ENCODE measurements around the gene ANKRD23.

ANKRD23 gene

DNA sequence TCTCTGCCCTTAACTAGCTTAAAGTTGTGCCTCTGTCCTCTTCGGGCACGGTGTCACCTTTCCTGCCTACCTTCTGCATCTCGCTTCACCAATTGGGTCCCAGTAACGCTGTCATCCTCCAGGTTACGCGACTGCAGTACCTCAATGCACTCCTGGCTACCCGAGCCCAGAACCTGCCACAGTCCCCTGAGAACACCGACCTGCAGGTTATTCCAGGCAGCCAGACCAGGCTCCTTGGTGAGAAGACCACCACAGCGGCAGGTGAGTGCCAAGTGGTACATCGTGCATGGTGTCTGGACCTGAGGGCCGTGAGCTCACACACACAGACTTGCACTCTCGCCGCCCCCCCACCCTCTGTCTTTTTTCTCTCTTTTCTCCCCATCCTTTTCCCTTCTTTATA is 14.9 kb downstream of the ANKRD23 start:
- Histone ChIP-seq H3K79me2 (ENCODE audit: control insufficient read depth, insufficient read depth, low read length, poor library complexity) (no peaks in the 10 kb centered on the region), H4K91ac (ENCODE audit: low read depth, low read length) (no peak overlapping the region), H3K79me1 (ENCODE audit: low read length) (peaks cover 3% of the 10 kb centered on the region), H3K4me1 (ENCODE audit: control insufficient read depth in 1 of 2, insufficient read depth in 2 of 2, low read length in 2 of 2) (peaks cover 13% of the 10 kb centered on the region in 2 experiments), H2BK12ac (ENCODE audit: low read length) (no peak overlapping the region), H4K8ac (ENCODE audit: low read depth, low read length) (no peak overlapping the region), H3K36me3 (ENCODE audit: control insufficient read depth in 1 of 2, insufficient read depth in 2 of 2, low read length in 2 of 2) (peaks cover 42 to 43% of the 10 kb centered on the region in 2 experiments), H4K12ac (ENCODE audit: low read depth, low read length) (no peak overlapping the region), H3K27me3 (ENCODE audit: insufficient read depth, low read length) (no peaks in the 10 kb centered on the region), H3K27ac (ENCODE audit: low read depth, low read length) (no peak overlapping the region), H3K4me3 (ENCODE audit: low read depth, low read length) (no peak overlapping the region), H3K9ac (ENCODE audit: low read length) (no peak overlapping the region), H2AK5ac (ENCODE audit: low read length) (no peak overlapping the region), H3K14ac (ENCODE audit: low read length) (no peak overlapping the region), H3K18ac (ENCODE audit: low read length) (no peak overlapping the region), H3K4ac (ENCODE audit: low read depth, low read length) (no peak overlapping the region), H3K23ac (ENCODE audit: low read length) (no peak overlapping the region), H2BK120ac (ENCODE audit: insufficient read depth, low read length, poor library complexity) (no peak overlapping the region), H2BK5ac (ENCODE audit: low read depth, low read length, poor library complexity) (no peak overlapping the region), H2AFZ (ENCODE audit: insufficient read depth, low read length, poor library complexity) (no peak overlapping the region), H3K4me2 (ENCODE audit: low read length) (no peak overlapping the region), H3K9me3 (ENCODE audit: insufficient read depth, low read depth, low read length) (peaks cover 4% of the 10 kb centered on the region)
- WGBS (ENCODE audit: extremely low coverage, insufficient coverage, insufficient read length): no CpG with 5 or more reads among the region's 13 CpGs
- no peak for DNase-seq

DNA sequence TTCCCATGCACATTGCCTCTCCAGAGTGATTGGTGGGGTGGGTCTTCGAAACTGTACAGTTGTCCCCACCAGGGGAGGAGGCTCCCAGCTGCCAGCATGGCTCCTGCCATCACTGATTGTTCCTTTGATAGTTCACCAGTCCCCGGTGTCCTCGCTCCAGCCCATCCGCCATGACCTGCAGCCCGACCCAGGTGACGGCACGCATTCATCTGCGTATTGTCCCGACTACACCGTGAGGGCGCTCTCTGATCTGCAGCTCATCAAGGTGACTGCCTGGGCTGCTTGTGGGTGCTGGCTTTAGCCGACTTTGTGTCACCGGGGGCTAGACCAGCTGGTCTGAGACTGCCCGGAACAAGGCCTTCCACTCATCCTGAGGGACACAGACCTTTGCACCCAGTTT is 15.4 kb downstream of the ANKRD23 start:
- H2BK5ac ChIP-seq (ENCODE audit: low read depth, low read length, poor library complexity): no peak overlapping the region
- no peak overlapping the region for H2AK5ac ChIP-seq (ENCODE audit: low read length)
- no peak overlapping the region for H3K23ac ChIP-seq (ENCODE audit: low read length)
- no peak for DNase-seq
- no peak overlapping the region for H3K4ac ChIP-seq (ENCODE audit: low read depth, low read length)
- H3K18ac ChIP-seq (ENCODE audit: low read length): no peak overlapping the region
- H3K4me3 ChIP-seq (ENCODE audit: low read depth, low read length): no peak overlapping the region
- no peak overlapping the region for H4K12ac ChIP-seq (ENCODE audit: low read depth, low read length)
- peaks cover 13% of the 10 kb centered on the region in 2 experiments for H3K4me1 ChIP-seq (ENCODE audit: control insufficient read depth in 1 of 2, insufficient read depth in 2 of 2, low read length in 2 of 2)
- H3K36me3 ChIP-seq (ENCODE audit: control insufficient read depth in 1 of 2, insufficient read depth in 2 of 2, low read length in 2 of 2): peaks cover 45% of the 10 kb centered on the region in 2 experiments
- no peaks in the 10 kb centered on the region for H3K79me2 ChIP-seq (ENCODE audit: control insufficient read depth, insufficient read depth, low read length, poor library complexity)
- peaks cover 3% of the 10 kb centered on the region for H3K79me1 ChIP-seq (ENCODE audit: low read length)
- peaks cover 4% of the 10 kb centered on the region for H3K9me3 ChIP-seq (ENCODE audit: insufficient read depth, low read depth, low read length)
- H4K91ac ChIP-seq (ENCODE audit: low read depth, low read length): no peak overlapping the region
- H2BK12ac ChIP-seq (ENCODE audit: low read length): no peak overlapping the region
- H2AFZ ChIP-seq (ENCODE audit: insufficient read depth, low read length, poor library complexity): no peak overlapping the region
- no peak overlapping the region for H3K9ac ChIP-seq (ENCODE audit: low read length)
- H3K27ac ChIP-seq (ENCODE audit: low read depth, low read length): no peak overlapping the region
- H2BK120ac ChIP-seq (ENCODE audit: insufficient read depth, low read length, poor library complexity): no peak overlapping the region
- H4K8ac ChIP-seq (ENCODE audit: low read depth, low read length): no peak overlapping the region
- H3K27me3 ChIP-seq (ENCODE audit: insufficient read depth, low read length): no peaks in the 10 kb centered on the region
- no CpG with 5 or more reads among the region's 14 CpGs for WGBS (ENCODE audit: extremely low coverage, insufficient coverage, insufficient read length)
- H3K4me2 ChIP-seq (ENCODE audit: low read length): no peak overlapping the region
- H3K14ac ChIP-seq (ENCODE audit: low read length): no peak overlapping the region

DNA sequence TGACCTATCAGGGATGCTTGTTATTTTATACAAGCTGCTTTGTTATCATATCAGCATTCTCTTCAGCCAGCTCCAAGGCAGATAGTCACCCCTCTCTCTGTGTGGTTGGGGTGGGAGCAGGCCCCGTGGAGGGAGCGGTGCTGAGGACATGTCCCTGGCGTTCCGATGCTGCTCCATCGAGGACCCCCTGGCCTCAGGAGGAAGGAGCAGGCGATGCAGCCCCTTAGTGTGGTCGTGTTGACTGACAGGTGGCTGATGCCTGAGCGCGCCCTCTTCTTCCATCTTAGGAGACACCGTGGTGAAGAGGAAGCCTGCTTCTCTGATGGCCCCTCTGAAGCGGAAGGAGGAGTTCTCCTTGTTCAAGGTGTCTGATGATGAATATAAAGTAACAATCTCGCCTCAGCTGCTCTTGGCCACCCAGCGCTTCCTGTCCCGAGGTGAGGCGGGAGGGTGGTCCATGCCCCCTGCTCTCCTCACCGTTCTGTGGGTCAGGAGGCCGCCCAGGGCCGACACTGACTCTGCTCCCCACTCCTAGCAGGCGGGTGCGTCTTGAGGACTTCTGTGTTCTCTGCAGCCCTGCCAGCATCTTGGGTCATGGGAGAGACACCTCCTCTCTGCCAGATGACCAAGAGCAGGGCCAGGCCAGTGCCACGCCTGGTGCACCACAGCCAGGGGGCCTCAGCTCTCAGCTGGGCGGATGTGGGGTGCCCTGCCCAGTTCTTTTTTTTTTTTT is 17.1 kb downstream of the ANKRD23 start:
- H3K36me3 ChIP-seq (ENCODE audit: control insufficient read depth in 1 of 2, insufficient read depth in 2 of 2, low read length in 2 of 2): peaks cover 49 to 51% of the 10 kb centered on the region in 2 experiments
- H3K4me3 ChIP-seq (ENCODE audit: low read depth, low read length): no peak overlapping the region
- no peak overlapping the region for H2AK5ac ChIP-seq (ENCODE audit: low read length)
- H3K79me1 ChIP-seq (ENCODE audit: low read length): no peaks in the 10 kb centered on the region
- H2BK5ac ChIP-seq (ENCODE audit: low read depth, low read length, poor library complexity): no peak overlapping the region
- H3K9ac ChIP-seq (ENCODE audit: low read length): no peak overlapping the region
- H4K91ac ChIP-seq (ENCODE audit: low read depth, low read length): no peak overlapping the region
- no peaks in the 10 kb centered on the region for H3K4me1 ChIP-seq (ENCODE audit: control insufficient read depth in 1 of 2, insufficient read depth in 2 of 2, low read length in 2 of 2)
- H3K27me3 ChIP-seq (ENCODE audit: insufficient read depth, low read length): no peaks in the 10 kb centered on the region
- H4K8ac ChIP-seq (ENCODE audit: low read depth, low read length): no peak overlapping the region
- H3K18ac ChIP-seq (ENCODE audit: low read length): no peak overlapping the region
- H3K27ac ChIP-seq (ENCODE audit: low read depth, low read length): no peak overlapping the region
- DNase-seq: no peak
- no peak overlapping the region for H2BK120ac ChIP-seq (ENCODE audit: insufficient read depth, low read length, poor library complexity)
- H3K9me3 ChIP-seq (ENCODE audit: insufficient read depth, low read depth, low read length): peaks cover 4% of the 10 kb centered on the region
- no peaks in the 10 kb centered on the region for H3K79me2 ChIP-seq (ENCODE audit: control insufficient read depth, insufficient read depth, low read length, poor library complexity)
- H3K4ac ChIP-seq (ENCODE audit: low read depth, low read length): no peak overlapping the region
- no peak overlapping the region for H3K23ac ChIP-seq (ENCODE audit: low read length)
- no peak overlapping the region for H2BK12ac ChIP-seq (ENCODE audit: low read length)
- no CpG with 5 or more reads among the region's 22 CpGs for WGBS (ENCODE audit: extremely low coverage, insufficient coverage, insufficient read length)
- no peak overlapping the region for H3K4me2 ChIP-seq (ENCODE audit: low read length)
- H3K14ac ChIP-seq (ENCODE audit: low read length): no peak overlapping the region
- no peak overlapping the region for H2AFZ ChIP-seq (ENCODE audit: insufficient read depth, low read length, poor library complexity)
- H4K12ac ChIP-seq (ENCODE audit: low read depth, low read length): no peak overlapping the region

DNA sequence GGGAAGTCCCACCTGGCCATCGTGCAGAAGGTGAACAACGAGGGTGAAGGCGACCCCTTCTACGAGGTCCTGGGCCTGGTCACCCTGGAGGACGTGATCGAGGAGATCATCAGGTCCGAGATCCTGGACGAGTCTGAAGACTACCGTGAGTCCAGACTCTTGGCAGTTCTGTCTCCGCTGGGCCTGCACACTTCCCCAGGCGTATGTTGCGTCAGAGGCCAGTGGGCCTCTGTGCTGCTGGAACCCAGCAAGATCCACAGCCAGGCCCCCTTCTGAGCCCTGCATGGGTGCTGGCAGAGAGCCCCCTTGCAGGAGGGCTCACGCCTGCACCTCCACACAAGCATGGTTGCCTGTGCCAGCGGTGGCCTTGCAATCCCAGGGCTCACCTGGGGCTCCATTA is 18.8 kb downstream of the ANKRD23 start:
- peaks cover 41% of the 10 kb centered on the region in 2 experiments for H3K36me3 ChIP-seq (ENCODE audit: control insufficient read depth in 1 of 2, insufficient read depth in 2 of 2, low read length in 2 of 2)
- peaks cover 4% of the 10 kb centered on the region for H3K9me3 ChIP-seq (ENCODE audit: insufficient read depth, low read depth, low read length)
- no peak overlapping the region for H2BK120ac ChIP-seq (ENCODE audit: insufficient read depth, low read length, poor library complexity)
- no peak overlapping the region for H3K14ac ChIP-seq (ENCODE audit: low read length)
- no peak overlapping the region for H3K23ac ChIP-seq (ENCODE audit: low read length)
- H3K79me2 ChIP-seq (ENCODE audit: control insufficient read depth, insufficient read depth, low read length, poor library complexity): no peaks in the 10 kb centered on the region
- H3K79me1 ChIP-seq (ENCODE audit: low read length): no peaks in the 10 kb centered on the region
- H2BK5ac ChIP-seq (ENCODE audit: low read depth, low read length, poor library complexity): no peak overlapping the region
- H3K27ac ChIP-seq (ENCODE audit: low read depth, low read length): no peak overlapping the region
- no peaks in the 10 kb centered on the region for H3K4me1 ChIP-seq (ENCODE audit: control insufficient read depth in 1 of 2, insufficient read depth in 2 of 2, low read length in 2 of 2)
- no CpG with 5 or more reads among the region's 14 CpGs for WGBS (ENCODE audit: extremely low coverage, insufficient coverage, insufficient read length)
- H3K9ac ChIP-seq (ENCODE audit: low read length): no peak overlapping the region
- no peak overlapping the region for H3K4me3 ChIP-seq (ENCODE audit: low read depth, low read length)
- H2AFZ ChIP-seq (ENCODE audit: insufficient read depth, low read length, poor library complexity): no peak overlapping the region
- DNase-seq: no peak
- H3K4ac ChIP-seq (ENCODE audit: low read depth, low read length): no peak overlapping the region
- H4K91ac ChIP-seq (ENCODE audit: low read depth, low read length): no peak overlapping the region
- no peak overlapping the region for H2BK12ac ChIP-seq (ENCODE audit: low read length)
- H4K12ac ChIP-seq (ENCODE audit: low read depth, low read length): no peak overlapping the region
- H3K4me2 ChIP-seq (ENCODE audit: low read length): no peak overlapping the region
- H3K18ac ChIP-seq (ENCODE audit: low read length): no peak overlapping the region
- H2AK5ac ChIP-seq (ENCODE audit: low read length): no peak overlapping the region
- no peak overlapping the region for H4K8ac ChIP-seq (ENCODE audit: low read depth, low read length)
- no peaks in the 10 kb centered on the region for H3K27me3 ChIP-seq (ENCODE audit: insufficient read depth, low read length)

Measured in trophoblast cell (in vitro differentiated cells and primary cell).